CD8-positive, alpha-beta memory T cell (primary cell): Measurements from ENCODE around the gene MRI1. TPM values are rescaled to one million over a fixed set of nuclear protein-coding genes. Genes with fewer than 3 reads are reported as not detected.

ENCODE experiments used
- CTCF ChIA-PET: fragments of 350-600 bp; sonication (Branson Sonifier 250); formaldehyde crosslinking; loops from one replicate; lab custom pipeline; 2021; ENCODE audit warnings: antibody characterized with exemption; lab: Charles Lee
- POLR2A ChIA-PET: fragments of 350-600 bp; sonication (Branson Sonifier 250); formaldehyde crosslinking; loops from one replicate; lab custom pipeline; 2021; ENCODE audit warnings: antibody characterized with exemption; lab: Charles Lee
- DNase-seq, 5 donors: peaks; one replicate each; pipeline versions ENCODE4 v3.0.0 to v3.0.0-alpha.2; 2020 to 2022; ENCODE audit warnings: mixed read lengths in 1 of 5
- H3K27ac ChIP-seq: one replicate; pipeline ENCODE4 v1.7.0; 2013; ENCODE audit warnings: low read depth, mild to moderate bottlenecking, low read length, moderate library complexity
- H3K27me3 ChIP-seq: 2 replicates; pipeline ENCODE4 v1.7.0; 2013; ENCODE audit warnings: low read length, mild to moderate bottlenecking; ENCODE audit not compliant: insufficient read depth, poor library complexity, severe bottlenecking
- H3K36me3 ChIP-seq: 2 replicates; pipeline ENCODE4 v1.7.0; 2013; ENCODE audit warnings: mild to moderate bottlenecking, low read length, moderate library complexity; ENCODE audit not compliant: insufficient read depth
- H3K4me1 ChIP-seq: 2 replicates; pipeline ENCODE4 v1.7.0; 2013; ENCODE audit warnings: mild to moderate bottlenecking, low read length, moderate library complexity; ENCODE audit not compliant: insufficient read depth
- H3K4me3 ChIP-seq: 2 replicates; pipeline ENCODE4 v1.7.0; 2013; ENCODE audit warnings: mild to moderate bottlenecking, low read length
- H3K9me3 ChIP-seq: 2 replicates; pipeline ENCODE4 v1.7.0; 2013; ENCODE audit warnings: mild to moderate bottlenecking, low read length
- H3K27ac Mint-ChIP-seq, 8 donors: one replicate each; pipeline ENCODE4 v1.8.0; 2020 to 2021; ENCODE audit warnings: mixed read lengths in 8 of 8, mild to moderate bottlenecking in 6 of 8, inconsistent platforms in 3 of 8, moderate library complexity in 3 of 8
- H3K27me3 Mint-ChIP-seq, 2 donors: one replicate each; pipeline ENCODE4 v1.8.0; 2020 to 2021; ENCODE audit warnings: mixed read lengths in 2 of 2, mild to moderate bottlenecking in 1 of 2, moderate library complexity in 1 of 2
- H3K36me3 Mint-ChIP-seq, 3 donors: one replicate each; pipeline ENCODE4 v1.8.0; 2020 to 2021; ENCODE audit warnings: mixed read lengths in 3 of 3, inconsistent platforms in 1 of 3, mild to moderate bottlenecking in 1 of 3
- H3K4me1 Mint-ChIP-seq, 3 donors: one replicate each; pipeline ENCODE4 v1.8.0; 2020 to 2021; ENCODE audit warnings: mixed read lengths in 3 of 3, inconsistent platforms in 1 of 3, mild to moderate bottlenecking in 1 of 3
- H3K4me3 Mint-ChIP-seq, 7 donors: one replicate each; pipeline ENCODE4 v1.8.0; 2020 to 2021; ENCODE audit warnings: mixed read lengths in 7 of 7, mild to moderate bottlenecking in 6 of 7, moderate library complexity in 4 of 7, inconsistent platforms in 2 of 7
- H3K9me3 Mint-ChIP-seq, 5 donors: one replicate each; pipeline ENCODE4 v1.8.0; 2020 to 2022; ENCODE audit warnings: mixed read lengths in 5 of 5, mild to moderate bottlenecking in 3 of 5, moderate library complexity in 2 of 5, inconsistent platforms in 1 of 5
- polyA plus RNA-seq: library from polyadenylated mRNA; unstranded; fragments of 300-500 nt; fragmentation: Illumina TruSeq; gene quantifications from one replicate; pipeline ENCODE4 v1.2.3, GENCODE V29; 2021
- total RNA-seq, 2 experiments: library from RNA; stranded (reverse); gene quantifications; one replicate each; pipeline ENCODE4 v1.2.3, GENCODE V29; 2021

The MRI1 gene
- total and polyA plus RNA-seq, 3 experiments from 2014 or later: 19.0 to 43.5 (median 42.4) TPM

GRCh38 chr19:13794757-13795589 is 30.7 kb downstream of the MRI1 start, which contains the start of gene ZSWIM4:
Gene ZSWIM4 (plus strand): TSS chr19:13795443. CDS start chr19:13795649, 206 bp downstream.
- peak within 1 kb of the TSS; percentile 62 for H3K4me3 ChIP-seq
- H3K27ac ChIP-seq: peak within 1 kb of the TSS; percentile 73
- Mint-ChIP-seq H3K36me3 (peaks cover 0 to 4% (median 0%) of the 10 kb centered on the region in 3 donors), H3K4me1 (peaks cover 28 to 46% (median 31%) of the 10 kb centered on the region in 3 donors), H3K9me3 (no peaks in the 10 kb centered on the region), H3K27ac (peak within 1 kb of the TSS; percentile 94 to 97 (median 95)), H3K4me3 (peak within 1 kb of the TSS; percentile 93 to 98 (median 96)), H3K27me3 (peaks cover 0 to 2% of the 10 kb centered on the region in 2 donors)
- H3K4me1 ChIP-seq: peaks cover 23% of the 10 kb centered on the region
- CTCF ChIA-PET: interaction anchor here (0.7 to 3.7 kb wide), 9 partner anchors 8 to 68 kb away, joined by 3 to 41 read pairs (median 4); partner anchors contain the start of gene C19orf53
- peak; percentile 86 to 95 (median 88) for DNase-seq
- no peaks in the 10 kb centered on the region for H3K36me3 ChIP-seq
- H3K9me3 ChIP-seq: no peaks in the 10 kb centered on the region
- H3K27me3 ChIP-seq: no peaks in the 10 kb centered on the region
- POLR2A ChIA-PET: interaction anchor here (0.6 to 2.1 kb wide), 10 partner anchors 9 to 681 kb away, joined by 3 to 7 read pairs (median 4); partner anchors contain the start of genes C19orf53 and MRI1

GRCh38 chr19:13795595-13796300 is 31.4 kb downstream of the MRI1 start:
- peak overlapping the region; percentile 57 to 98 (median 92) for H3K4me3 Mint-ChIP-seq
- Histone ChIP-seq H3K9me3 (no peaks in the 10 kb centered on the region), H3K36me3 (no peaks in the 10 kb centered on the region), H3K27me3 (no peaks in the 10 kb centered on the region), H3K4me1 (peaks cover 19% of the 10 kb centered on the region), H3K27ac (peak overlapping the region; percentile 73), H3K4me3 (peak overlapping the region; percentile 62)
- ChIA-PET POLR2A (interaction anchor here (0.7 to 2.1 kb wide), 8 partner anchors 10 to 335 kb away, joined by 3 to 6 read pairs (median 4); partner anchors contain the start of genes C19orf53 and MRI1), CTCF (interaction anchor here (1.1 to 3.7 kb wide), 6 partner anchors 10 to 67 kb away, joined by 3 to 41 read pairs (median 6); partner anchors contain the start of gene C19orf53)
- peak overlapping the region in 7 of 8 donors; percentile 18 to 96 (median 73) for H3K27ac Mint-ChIP-seq
- DNase-seq: no peak
- no peaks in the 10 kb centered on the region for H3K9me3 Mint-ChIP-seq
- peaks cover 22 to 38% (median 24%) of the 10 kb centered on the region in 3 donors for H3K4me1 Mint-ChIP-seq
- no peaks in the 10 kb centered on the region for H3K27me3 Mint-ChIP-seq
- peaks cover 0 to 4% (median 0%) of the 10 kb centered on the region in 3 donors for H3K36me3 Mint-ChIP-seq

GRCh38 chr19:13796301-13797057 is 32.2 kb downstream of the MRI1 start:
- Mint-ChIP-seq H3K27ac (peak overlapping the region in 7 of 8 donors; percentile 8 to 96 (median 72)), H3K4me3 (peak overlapping the region; percentile 57 to 92 (median 84)), H3K27me3 (no peaks in the 10 kb centered on the region), H3K9me3 (no peaks in the 10 kb centered on the region), H3K36me3 (peaks cover 0 to 6% (median 0%) of the 10 kb centered on the region in 3 donors), H3K4me1 (peaks cover 24 to 38% (median 24%) of the 10 kb centered on the region in 3 donors)
- no peaks in the 10 kb centered on the region for H3K36me3 ChIP-seq
- H3K9me3 ChIP-seq: no peaks in the 10 kb centered on the region
- DNase-seq: no peak
- no peaks in the 10 kb centered on the region for H3K27me3 ChIP-seq
- H3K4me3 ChIP-seq: no peak overlapping the region
- ChIA-PET POLR2A (interaction anchor here (0.7 to 2.1 kb wide), 4 partner anchors 21 to 334 kb away, joined by 3 to 6 read pairs (median 4); partner anchors contain the start of gene MRI1), CTCF (interaction anchor here (0.7 to 3.7 kb wide), 8 partner anchors 9 to 340 kb away, joined by 3 to 41 read pairs (median 6); partner anchors contain the start of gene ASF1B)
- peaks cover 19% of the 10 kb centered on the region for H3K4me1 ChIP-seq
- H3K27ac ChIP-seq: no peak overlapping the region

GRCh38 chr19:13797058-13797440 is 32.7 kb downstream of the MRI1 start:
- no peak overlapping the region for H3K27ac ChIP-seq

GRCh38 chr19:13797870-13798269 is 33.5 kb downstream of the MRI1 start:
- H3K4me3 ChIP-seq: no peak overlapping the region
- peaks cover 0 to 8% (median 0%) of the 10 kb centered on the region in 3 donors for H3K36me3 Mint-ChIP-seq
- ChIA-PET CTCF (interaction anchor here (0.9 to 2.1 kb wide), 4 partner anchors 10 to 65 kb away, joined by 3 to 11 read pairs (median 4); no protein-coding TSS in a partner anchor), POLR2A (interaction anchor here (1.3 to 1.4 kb wide), 2 partner anchors 23 to 49 kb away, joined by 3 read pairs; no protein-coding TSS in a partner anchor)
- H3K27me3 ChIP-seq: no peaks in the 10 kb centered on the region
- H3K4me3 Mint-ChIP-seq: peak overlapping the region in 3 of 7 donors; percentile 2 to 60 (median 28)
- peak overlapping the region in 1 of 8 donors; percentile 78 for H3K27ac Mint-ChIP-seq
- H3K4me1 Mint-ChIP-seq: peaks cover 24 to 38% (median 24%) of the 10 kb centered on the region in 3 donors
- H3K9me3 Mint-ChIP-seq: no peaks in the 10 kb centered on the region
- no peak for DNase-seq
- peaks cover 19% of the 10 kb centered on the region for H3K4me1 ChIP-seq
- no peaks in the 10 kb centered on the region for H3K9me3 ChIP-seq
- no peak overlapping the region for H3K27ac ChIP-seq
- H3K36me3 ChIP-seq: no peaks in the 10 kb centered on the region
- H3K27me3 Mint-ChIP-seq: no peaks in the 10 kb centered on the region

More at GRCh38 chr19:13797058-13797440, 32.7 kb downstream of the MRI1 start:
- DNase-seq: no peak
- no peak overlapping the region for H3K4me3 ChIP-seq
- H3K36me3 Mint-ChIP-seq: peaks cover 0 to 6% (median 0%) of the 10 kb centered on the region in 3 donors
- H3K9me3 ChIP-seq: no peaks in the 10 kb centered on the region
- peak overlapping the region in 5 of 7 donors; percentile 27 to 85 (median 80) for H3K4me3 Mint-ChIP-seq
- POLR2A ChIA-PET: interaction anchor here (1.3 to 1.4 kb wide), 2 partner anchors 22 to 49 kb away, joined by 3 read pairs; no protein-coding TSS in a partner anchor
- H3K27ac Mint-ChIP-seq: peak overlapping the region in 4 of 8 donors; percentile 63 to 96 (median 82)
- H3K4me1 ChIP-seq: peaks cover 19% of the 10 kb centered on the region
- CTCF ChIA-PET: interaction anchor here (0.7 to 2.1 kb wide), 5 partner anchors 9 to 340 kb away, joined by 3 to 11 read pairs (median 4); partner anchors contain the start of gene ASF1B
- H3K4me1 Mint-ChIP-seq: peaks cover 24 to 38% (median 24%) of the 10 kb centered on the region in 3 donors
- H3K27me3 Mint-ChIP-seq: no peaks in the 10 kb centered on the region
- no peaks in the 10 kb centered on the region for H3K9me3 Mint-ChIP-seq
- no peaks in the 10 kb centered on the region for H3K27me3 ChIP-seq
- H3K36me3 ChIP-seq: no peaks in the 10 kb centered on the region

- POLR2A ChIA-PET: interaction anchor here (0.7 kb wide), 1 partner anchor 1152 kb away, joined by 11 read pairs; no protein-coding TSS in a partner anchor
- H3K4me3 ChIP-seq: no peak overlapping the region
- Mint-ChIP-seq H3K27ac (peak overlapping the region in 1 of 8 donors; percentile 54), H3K4me3 (no peak overlapping the region), H3K27me3 (no peaks in the 10 kb centered on the region), H3K4me1 (peaks cover 17 to 27% (median 18%) of the 10 kb centered on the region in 3 donors), H3K9me3 (no peaks in the 10 kb centered on the region), H3K36me3 (peaks cover 0 to 9% (median 0%) of the 10 kb centered on the region in 3 donors)
- H3K36me3 ChIP-seq: no peaks in the 10 kb centered on the region
- no peaks in the 10 kb centered on the region for H3K9me3 ChIP-seq
- peaks cover 15% of the 10 kb centered on the region for H3K4me1 ChIP-seq
- H3K27ac ChIP-seq: no peak overlapping the region
- CTCF ChIA-PET: no interaction called here
- DNase-seq: no peak
- H3K27me3 ChIP-seq: no peaks in the 10 kb centered on the region
These were observed 35.3 kb downstream of the MRI1 start for GRCh38 chr19:13799669-13800068.
